ENCODE measurements around the gene ZNF608.

DNA sequence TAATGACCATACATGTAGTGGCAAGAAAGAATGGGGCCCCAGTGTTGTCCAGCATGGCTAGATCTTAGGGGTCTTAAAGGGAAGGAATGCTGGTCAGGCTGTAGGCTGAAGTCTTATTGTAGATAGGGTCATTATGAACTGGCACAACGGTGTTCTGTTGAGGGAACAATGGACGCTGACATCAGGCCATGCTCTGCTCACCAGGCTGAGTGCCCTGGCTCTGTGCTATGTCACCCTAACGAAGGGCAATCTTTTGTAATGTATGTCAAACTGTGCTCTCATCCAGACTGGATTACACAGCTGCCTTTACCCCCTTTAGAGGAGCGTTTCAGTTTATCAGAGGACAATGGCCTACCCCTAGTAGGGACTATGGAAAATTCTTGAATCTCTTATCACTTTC lies 14.6 kb upstream of the ZNF608 start:
- TF ChIP-seq POLR2A (IDR thresholded peaks at IDR 0.05; ENCODE audit: low read depth, low read length) (no peak), TAF1 (IDR thresholded peaks at IDR 0.05; ENCODE audit: borderline replicate concordance, low read depth, low read length) (no peak)
